ENCODE data around the gene MVD. TPM values are rescaled to one million over a fixed set of nuclear protein-coding genes. Genes with fewer than 3 reads are reported as not detected.

The MVD gene
- total and polyA plus RNA-seq, 2 of the 4 experiments (the other 2 are of a cell fraction), result 18.3 to 28.4 TPM

- TF ChIP-seq CTCF (conservative IDR thresholded peaks at IDR 0.05; ENCODE audit: low read depth, low read length), result no peak
- TF ChIP-seq CHD1 (IDR thresholded peaks at IDR 0.05; ENCODE audit: low read depth, low read length), result no peak
- TF ChIP-seq CEBPB (IDR thresholded peaks at IDR 0.05; ENCODE audit: low read depth, low read length), result no peak
- TF ChIP-seq RAD21 (IDR thresholded peaks at IDR 0.05; ENCODE audit: low read length), result no peak
These were observed 37.8 kb downstream of the MVD start (continued) for GRCh38 chr16:88624977-88625576.

- no TSS peak for BruUV-seq (replicated peaks)
- Histone ChIP-seq H3K4me3 (ENCODE audit: insufficient read depth, low read depth, low read length) (no peak overlapping the region), H3K27ac (ENCODE audit: insufficient read depth, low read length) (no peak overlapping the region), H2BK120ac (ENCODE audit: low read depth, low read length) (no peak overlapping the region), H2BK20ac (ENCODE audit: low read depth, low read length) (no peak overlapping the region), H2BK15ac (ENCODE audit: low read depth, low read length) (no peak overlapping the region), H3K14ac (replicated peaks; ENCODE audit: low read depth, low read length) (no peak overlapping the region), H3K23ac (ENCODE audit: low read depth, low read length) (no peak overlapping the region), H3K9ac (ENCODE audit: low read depth, low read length) (no peak overlapping the region), H3K4me2 (ENCODE audit: low read depth, low read length) (no peak overlapping the region), H3K9me1 (ENCODE audit: insufficient read depth, low read length) (peaks cover 7% of the 10 kb centered on the region), H4K8ac (ENCODE audit: low read depth in 2 of 2, low read length in 2 of 2) (no peak overlapping the region), H3K27me3 (ENCODE audit: control insufficient read depth, insufficient read depth, low read length) (no peaks in the 10 kb centered on the region), H4K5ac (ENCODE audit: low read depth, low read length) (no peak overlapping the region), H4K91ac (ENCODE audit: insufficient read depth, low read depth, low read length) (no peak overlapping the region), H2AK9ac (replicated peaks; ENCODE audit: low read depth, low read length, poor library complexity) (no peak overlapping the region), H2BK5ac (ENCODE audit: low read depth, low read length, poor library complexity, severe bottlenecking) (no peak overlapping the region), H2AK5ac (ENCODE audit: low read depth, low read length) (no peak overlapping the region), H2AFZ (replicated peaks; ENCODE audit: low read length, poor library complexity) (no peak overlapping the region), H3K4me1 (ENCODE audit: control insufficient read depth, insufficient read depth, low read length) (peaks cover 6% of the 10 kb centered on the region), H3K56ac (ENCODE audit: extremely low read depth, insufficient read depth, low read length) (no peak overlapping the region), H3K4ac (ENCODE audit: low read depth, low read length) (no peak overlapping the region), H3K79me1 (ENCODE audit: low read depth in 1 of 2, low read length in 2 of 2) (peaks cover 8 to 35% of the 10 kb centered on the region in 2 experiments), H3K9me3 (ENCODE audit: control insufficient read depth, insufficient read depth, low read length) (no peaks in the 10 kb centered on the region), H3K36me3 (ENCODE audit: control insufficient read depth, insufficient read depth, low read length) (peaks cover 62% of the 10 kb centered on the region), H3K18ac (ENCODE audit: low read depth, low read length) (no peak overlapping the region), H4K20me1 (ENCODE audit: insufficient read depth, low read length) (peaks cover 35% of the 10 kb centered on the region)
- POLR2A ChIA-PET (ENCODE audit: unreplicated experiment), result no interaction called here
- intact Hi-C loops (cut with micrococcal nuclease) (no loop called here), in situ Hi-C loops (cut with MboI; ENCODE audit: low sequenced_read_pairs) (no loop called here), dilution Hi-C loops (cut with HindIII; ENCODE audit: low sequenced_read_pairs, unreplicated experiment) (no loop called here)
- DNase-seq, result no peak
- no peak for ATAC-seq (ENCODE audit: low read depth)
- WGBS, 2 experiments (ENCODE audit: extremely low coverage in 2 of 2, insufficient read length in 1 of 2), result 97% methylated on average over 6 of the region's 18 CpGs; no CpG with 5 or more reads in 1 of the 2 experiments
- no peak for TF ChIP-seq BHLHE40 (IDR thresholded peaks at IDR 0.05; ENCODE audit: low read depth, low read length)
- TF ChIP-seq NFE2L2 (IDR thresholded peaks at IDR 0.05; ENCODE audit: low read depth, low read length), result no peak
- TF ChIP-seq MAFK (IDR thresholded peaks at IDR 0.05; ENCODE audit: low read depth, low read length), result no peak
- no peak for TF ChIP-seq CHD1 (IDR thresholded peaks at IDR 0.05; ENCODE audit: low read depth, low read length)
- no peak for TF ChIP-seq SMC3 (IDR thresholded peaks at IDR 0.05; ENCODE audit: low read depth, low read length)
- no peak for TF ChIP-seq RAD21 (IDR thresholded peaks at IDR 0.05; ENCODE audit: low read length)
- TF ChIP-seq CTCF (conservative IDR thresholded peaks at IDR 0.05; ENCODE audit: low read depth, low read length), result no peak
- TF ChIP-seq POLR2A (IDR thresholded peaks at IDR 0.05; ENCODE audit: low read depth, low read length), result no peak
- no peak for TF ChIP-seq USF2 (IDR thresholded peaks at IDR 0.05; ENCODE audit: low read depth, low read length)
- TF ChIP-seq CEBPB (IDR thresholded peaks at IDR 0.05; ENCODE audit: low read depth, low read length), result no peak
- TF ChIP-seq MAZ (IDR thresholded peaks at IDR 0.05; ENCODE audit: borderline replicate concordance, low read depth, low read length), result no peak
- TF ChIP-seq MXI1 (IDR thresholded peaks at IDR 0.05; ENCODE audit: borderline replicate concordance, low read depth, low read length), result no peak
- CTCF ChIA-PET, result no interaction called here
These were observed 38.4 kb downstream of the MVD start for GRCh38 chr16:88624481-88624880.
